Activated effector memory CD4-positive, alpha-beta T cell treated with anti-CD3 and anti-CD28 coated beads, Interleukin-2, amount 50 U/mL, for 16 hours (primary cell): Measurements from ENCODE around the gene SIPA1.
A peak's percentile ranks its signal among the peaks of the same experiment; 100 is the strongest.

Experiments
- DNase-seq: peaks from one replicate; pipeline ENCODE4 v3.0.0-alpha.2; 2020

SIPA1 gene, protein sequence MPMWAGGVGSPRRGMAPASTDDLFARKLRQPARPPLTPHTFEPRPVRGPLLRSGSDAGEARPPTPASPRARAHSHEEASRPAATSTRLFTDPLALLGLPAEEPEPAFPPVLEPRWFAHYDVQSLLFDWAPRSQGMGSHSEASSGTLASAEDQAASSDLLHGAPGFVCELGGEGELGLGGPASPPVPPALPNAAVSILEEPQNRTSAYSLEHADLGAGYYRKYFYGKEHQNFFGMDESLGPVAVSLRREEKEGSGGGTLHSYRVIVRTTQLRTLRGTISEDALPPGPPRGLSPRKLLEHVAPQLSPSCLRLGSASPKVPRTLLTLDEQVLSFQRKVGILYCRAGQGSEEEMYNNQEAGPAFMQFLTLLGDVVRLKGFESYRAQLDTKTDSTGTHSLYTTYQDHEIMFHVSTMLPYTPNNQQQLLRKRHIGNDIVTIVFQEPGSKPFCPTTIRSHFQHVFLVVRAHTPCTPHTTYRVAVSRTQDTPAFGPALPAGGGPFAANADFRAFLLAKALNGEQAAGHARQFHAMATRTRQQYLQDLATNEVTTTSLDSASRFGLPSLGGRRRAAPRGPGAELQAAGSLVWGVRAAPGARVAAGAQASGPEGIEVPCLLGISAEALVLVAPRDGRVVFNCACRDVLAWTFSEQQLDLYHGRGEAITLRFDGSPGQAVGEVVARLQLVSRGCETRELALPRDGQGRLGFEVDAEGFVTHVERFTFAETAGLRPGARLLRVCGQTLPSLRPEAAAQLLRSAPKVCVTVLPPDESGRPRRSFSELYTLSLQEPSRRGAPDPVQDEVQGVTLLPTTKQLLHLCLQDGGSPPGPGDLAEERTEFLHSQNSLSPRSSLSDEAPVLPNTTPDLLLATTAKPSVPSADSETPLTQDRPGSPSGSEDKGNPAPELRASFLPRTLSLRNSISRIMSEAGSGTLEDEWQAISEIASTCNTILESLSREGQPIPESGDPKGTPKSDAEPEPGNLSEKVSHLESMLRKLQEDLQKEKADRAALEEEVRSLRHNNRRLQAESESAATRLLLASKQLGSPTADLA

DNA sequence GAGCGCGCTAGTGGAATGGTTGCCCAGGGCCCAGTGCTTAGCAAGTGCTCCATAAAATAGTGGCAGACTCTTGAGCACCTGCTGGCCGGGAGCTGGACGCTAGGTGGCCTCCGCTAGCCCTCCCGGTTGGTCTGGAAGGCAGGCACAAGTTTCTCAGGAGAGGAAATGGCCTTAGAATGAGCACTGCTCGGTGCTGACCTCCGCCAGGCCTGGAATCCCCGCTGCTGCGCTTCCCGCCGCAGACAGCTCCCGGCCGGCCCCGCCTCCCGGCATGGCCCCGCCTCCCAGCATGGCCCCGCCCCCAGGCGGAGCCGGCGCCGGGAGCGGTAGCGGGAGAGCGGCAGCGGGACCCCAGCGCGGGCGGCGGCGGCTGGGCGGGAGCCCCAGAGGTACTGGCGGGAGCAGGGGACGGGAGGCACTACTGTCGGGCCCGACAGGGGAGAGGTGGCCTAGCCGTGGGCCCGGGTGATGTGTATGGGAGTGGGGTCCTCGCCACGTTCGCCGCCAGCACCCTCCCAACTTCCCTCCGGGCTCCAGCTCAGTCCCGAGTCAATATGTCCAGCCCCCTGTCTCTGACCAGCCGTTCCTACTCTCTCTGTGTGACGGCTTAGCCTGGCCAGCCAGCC lies at the start of gene SIPA1:
TSS of gene SIPA1 (plus strand) at position 308 of the 626 bp plus-strand sequence. CDS start 2,821 bp downstream, outside the sequence.
- peak; percentile 91 for DNase-seq

DNA sequence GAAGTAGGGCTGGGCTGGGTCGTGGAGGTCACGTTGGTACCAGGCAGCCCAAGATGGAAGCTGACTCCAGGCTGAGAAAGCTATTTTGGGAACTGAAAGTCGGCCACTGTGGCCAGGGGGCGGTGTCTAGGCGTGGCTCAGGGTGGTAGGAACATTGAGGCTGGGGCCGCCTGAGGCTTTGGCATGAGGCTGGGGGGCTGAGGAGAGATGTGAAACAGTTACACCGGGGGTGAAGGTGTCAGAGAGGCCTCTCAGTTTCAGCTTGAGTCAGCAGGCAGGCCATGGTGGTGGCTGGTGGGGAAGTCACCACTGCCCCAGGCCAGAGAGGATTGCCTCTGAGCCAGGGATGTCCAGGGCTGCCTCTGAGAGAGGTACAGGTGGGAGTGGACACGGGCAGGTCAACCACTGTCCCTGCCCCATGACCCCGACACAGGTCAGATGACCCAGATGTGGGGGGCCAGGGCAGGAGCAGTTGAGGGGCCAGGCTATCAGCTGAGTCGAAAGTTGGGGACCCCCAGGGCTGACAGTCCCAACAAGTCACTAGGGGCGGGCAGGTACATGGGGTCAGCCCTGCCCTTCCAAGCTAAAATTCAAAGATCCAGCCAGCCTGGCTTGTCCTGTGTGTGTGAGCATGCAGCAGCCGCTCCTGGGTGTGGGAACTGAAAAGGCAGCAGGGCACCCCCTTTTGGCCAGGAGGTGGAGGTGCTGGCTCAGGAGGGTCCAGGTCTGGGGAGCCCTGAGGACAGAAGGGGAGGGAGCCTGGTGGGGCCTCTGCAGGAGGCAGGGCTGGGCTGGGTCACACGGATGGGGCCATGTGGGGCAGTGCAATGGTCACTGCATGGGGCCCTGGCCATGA lies 49.5 kb upstream of the SIPA1 start:
- DNase-seq, result peak; percentile 89

DNA sequence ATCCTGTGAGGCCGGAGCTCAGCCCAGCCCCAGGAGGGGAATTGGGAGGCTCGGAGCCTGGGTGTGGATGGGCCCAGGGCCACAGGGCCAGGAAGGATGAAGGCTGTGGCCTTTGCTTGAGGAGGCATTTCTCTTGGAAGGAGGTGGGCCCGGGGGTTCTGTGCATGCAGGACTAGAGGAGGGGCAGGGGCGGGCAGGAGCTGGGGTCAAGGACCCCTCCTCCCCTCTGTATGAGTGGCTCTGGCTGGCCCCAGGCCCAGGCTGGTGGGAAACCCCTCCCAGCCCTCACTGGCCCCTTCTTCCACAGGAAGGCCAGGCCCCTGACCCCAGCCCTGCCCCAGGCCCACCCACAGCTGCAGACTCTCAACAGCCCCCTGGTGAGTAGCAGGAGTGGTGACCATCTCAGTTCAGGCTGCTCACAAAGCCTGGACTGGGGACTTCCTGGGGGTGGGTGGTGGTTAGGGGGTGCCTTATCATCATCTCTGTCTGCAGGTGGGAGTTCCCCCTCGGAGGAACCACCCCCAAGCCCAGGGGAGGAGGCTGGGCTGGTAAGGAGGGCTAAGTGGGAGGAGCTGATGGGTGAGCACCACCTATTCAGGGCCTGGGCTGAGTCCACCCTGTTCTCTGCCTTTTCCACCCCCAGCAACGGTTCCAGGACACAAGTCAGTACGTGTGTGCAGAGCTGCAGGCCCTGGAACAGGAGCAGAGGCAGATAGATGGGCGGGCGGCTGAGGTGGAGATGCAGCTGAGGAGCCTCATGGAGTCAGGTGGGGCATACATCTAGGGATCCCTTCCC lies 48.3 kb upstream of the SIPA1 start:
- DNase-seq, result no peak

DNA sequence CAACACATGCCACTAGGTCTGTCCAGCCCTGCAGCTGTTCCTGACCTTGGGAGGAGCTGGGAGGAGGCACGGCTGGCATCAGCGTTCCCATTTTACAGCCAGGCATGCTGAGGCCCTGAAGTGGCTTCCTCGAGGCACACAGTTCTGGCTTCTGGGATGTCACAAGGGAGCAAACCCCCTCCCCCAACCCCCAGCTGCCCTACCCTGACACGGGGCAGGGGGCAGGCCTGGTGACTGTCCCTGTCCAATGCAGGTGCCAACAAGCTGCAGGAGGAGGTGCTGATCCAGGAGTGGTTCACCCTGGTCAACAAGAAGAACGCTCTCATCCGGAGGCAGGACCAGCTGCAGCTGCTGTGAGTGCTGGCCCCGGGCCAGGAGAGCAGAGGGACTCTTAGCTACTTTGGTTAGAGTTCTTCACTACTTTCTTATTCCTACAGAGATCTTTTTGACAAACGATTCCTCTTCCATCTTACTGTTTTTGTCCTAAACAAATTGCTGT lies 47.6 kb upstream of the SIPA1 start:
- DNase-seq, result no peak

DNA sequence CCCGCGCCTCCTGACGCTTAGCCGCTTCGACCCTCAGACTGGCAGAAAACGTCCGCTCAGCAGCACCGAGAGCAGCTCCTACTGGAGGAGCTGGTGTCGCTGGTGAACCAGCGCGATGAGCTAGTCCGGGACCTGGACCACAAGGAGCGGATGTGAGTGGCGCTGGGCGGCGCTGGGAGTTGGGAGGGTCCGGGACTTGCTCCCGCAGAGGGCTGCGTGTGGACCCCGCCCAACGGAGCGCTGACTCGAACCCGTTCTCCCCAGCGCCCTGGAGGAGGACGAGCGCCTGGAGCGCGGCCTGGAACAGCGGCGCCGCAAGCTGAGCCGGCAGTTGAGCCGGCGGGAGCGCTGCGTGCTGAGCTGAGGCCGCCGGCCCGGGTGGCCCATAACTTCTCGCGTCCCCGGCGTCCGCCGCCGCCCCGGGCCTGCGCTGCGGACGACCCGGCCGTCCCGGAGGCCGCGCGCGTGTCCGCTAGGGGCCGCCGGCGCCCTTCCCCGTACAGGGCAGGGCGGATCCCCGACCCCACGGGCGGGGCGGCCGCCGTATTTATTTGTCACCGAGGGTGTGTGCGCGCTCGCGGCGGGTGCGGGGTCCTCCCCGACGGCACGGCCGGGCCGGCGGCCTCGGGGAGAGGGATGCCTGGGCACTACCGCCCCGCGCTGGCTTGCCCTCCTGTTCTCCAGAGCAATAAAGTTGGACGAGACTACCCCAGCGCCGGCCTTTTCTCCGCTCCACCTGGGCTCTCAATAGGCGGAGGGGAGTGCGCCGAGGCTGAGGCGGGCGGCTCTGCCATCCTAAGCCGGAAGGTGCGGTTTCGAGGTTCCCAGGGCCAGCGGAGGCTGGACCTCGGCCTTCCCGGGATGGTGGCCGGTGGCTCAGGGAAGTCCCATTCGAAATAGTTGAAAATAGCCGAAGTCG lies 45.7 kb upstream of the SIPA1 start:
- DNase-seq, result no peak

DNA sequence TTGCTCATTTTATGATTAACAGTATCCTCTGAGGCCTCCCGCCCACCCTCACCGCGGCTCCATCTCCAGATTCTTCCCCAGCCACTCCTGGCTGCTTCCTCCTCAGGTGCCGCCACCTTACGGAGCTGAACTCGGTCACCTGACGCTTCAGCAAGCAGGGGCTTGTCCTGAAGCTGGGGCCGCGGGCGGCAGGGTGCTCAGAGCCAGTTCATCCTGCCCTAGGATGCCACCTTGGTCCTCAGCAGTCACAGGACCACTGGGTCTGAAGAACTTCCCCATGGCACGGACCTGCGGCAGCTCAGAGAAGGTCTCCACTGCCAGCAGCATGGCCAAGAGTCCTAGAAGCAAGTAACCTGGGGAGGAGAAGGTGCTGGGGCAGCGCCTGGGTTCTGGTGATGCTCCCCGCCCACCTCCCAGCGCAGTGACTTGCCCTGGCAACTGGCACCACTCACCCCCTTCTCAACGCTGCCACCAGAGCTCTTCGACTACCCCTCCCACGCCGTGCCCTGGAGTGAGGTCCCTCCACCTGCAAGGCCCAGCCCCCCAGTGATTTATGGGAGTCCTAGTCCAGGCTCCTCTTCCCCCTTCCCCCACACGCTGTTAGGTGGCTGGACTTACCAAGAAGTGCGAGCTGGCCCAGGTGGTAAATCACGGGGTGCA lies 44.9 kb upstream of the SIPA1 start:
- no peak for DNase-seq

DNA sequence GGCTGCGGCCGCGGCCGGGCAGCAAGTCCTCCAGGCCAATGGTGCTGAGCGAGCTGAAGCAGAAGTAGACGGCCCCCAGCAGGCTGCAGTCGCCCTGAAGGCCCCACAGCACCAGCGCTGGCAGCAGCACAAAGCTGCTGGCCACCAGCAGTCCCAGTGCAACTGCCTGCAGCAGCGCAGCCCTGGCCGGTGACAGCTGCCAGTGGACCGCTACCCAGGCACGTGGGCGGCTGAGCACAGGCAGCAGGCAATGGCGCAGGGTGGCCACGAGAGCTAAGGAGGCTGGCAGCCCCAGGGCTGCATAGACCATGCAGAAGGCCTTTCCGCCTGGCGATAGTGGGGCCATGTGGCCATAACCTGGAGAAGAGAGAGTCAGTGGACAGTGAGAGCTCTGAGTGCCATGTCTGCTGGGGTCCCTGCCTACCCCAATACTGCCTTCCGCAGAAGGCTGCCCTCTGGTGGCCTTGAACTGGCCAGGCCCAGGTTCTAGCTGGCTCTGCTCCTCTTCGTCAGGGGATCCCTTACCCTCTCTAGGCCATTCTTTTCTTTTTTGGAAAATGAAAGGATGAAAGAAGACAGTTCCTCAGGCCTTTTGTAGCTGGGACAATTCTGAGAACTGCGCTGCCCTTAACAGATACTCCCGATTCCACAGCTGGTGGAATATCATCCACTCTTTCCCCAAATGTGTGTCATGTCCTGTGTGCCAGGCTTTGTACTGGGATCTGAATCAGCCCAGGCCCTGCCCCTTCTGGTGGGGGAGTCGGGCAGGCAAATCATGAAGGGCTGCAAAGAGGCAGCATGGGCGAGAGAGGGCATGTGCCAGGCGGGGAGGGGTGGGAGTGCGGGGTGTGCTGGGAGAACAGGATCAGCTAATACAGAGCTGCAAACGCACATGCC lies 44.1 kb upstream of the SIPA1 start:
- peak; percentile 79 for DNase-seq

DNA sequence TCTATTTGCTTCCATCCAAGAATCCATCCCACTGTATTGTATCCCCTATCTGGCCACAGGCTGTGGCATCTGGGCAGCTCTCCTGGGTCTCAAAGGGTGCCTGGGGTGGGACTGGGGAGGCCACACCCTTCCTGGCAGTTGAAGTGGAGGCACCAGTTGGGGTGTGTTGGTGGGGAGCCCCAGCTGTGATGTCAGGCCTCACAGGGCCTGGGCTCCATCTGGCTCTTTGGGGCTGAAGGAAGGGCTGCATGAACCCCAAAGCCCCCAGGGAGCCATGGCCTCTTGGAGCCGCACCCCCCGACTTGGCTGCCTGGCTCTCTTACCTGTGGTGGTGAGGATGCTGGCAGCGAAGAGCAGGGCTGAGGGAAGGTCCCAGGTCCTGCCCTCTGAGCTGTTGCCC lies 42.8 kb upstream of the SIPA1 start:
- DNase-seq, result no peak

DNA sequence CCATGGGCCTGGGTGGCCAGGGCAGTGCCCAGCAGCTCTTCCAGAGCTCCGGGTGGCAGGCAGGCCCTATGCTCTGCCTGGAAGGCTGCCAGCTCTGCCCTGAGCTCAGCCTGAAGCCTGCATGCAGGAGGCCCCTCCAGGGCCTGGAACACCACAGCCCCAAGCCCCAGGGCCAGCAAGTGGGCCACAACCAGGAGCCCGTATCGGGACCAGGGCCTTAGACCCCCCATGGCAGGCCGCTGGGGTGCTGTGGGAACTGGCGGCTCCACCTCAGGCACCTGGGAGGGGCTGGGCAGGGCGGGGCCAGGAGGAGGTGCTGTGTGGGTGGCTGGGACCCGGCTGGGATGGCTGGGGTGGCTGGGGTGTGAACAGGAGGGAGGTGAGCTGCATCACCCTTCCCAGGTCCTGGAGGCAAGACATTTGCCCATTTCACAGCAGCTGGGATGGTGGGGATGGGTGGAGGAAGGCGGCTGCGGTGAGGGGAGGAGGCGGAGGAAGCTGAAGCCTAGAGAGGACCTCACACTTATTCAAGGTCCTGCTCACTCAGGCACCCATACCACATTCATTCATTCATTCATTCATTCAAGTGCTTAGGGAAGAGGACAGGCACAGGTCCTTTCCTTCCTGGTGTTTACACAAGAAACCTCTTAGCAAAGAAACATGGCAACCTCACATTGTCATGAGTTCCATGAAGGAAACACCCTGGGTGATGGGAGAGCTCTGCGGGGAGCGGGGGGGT lies 42.2 kb upstream of the SIPA1 start, which contains the start of gene KCNK7:
TSS of gene KCNK7 (minus strand) at position 258 of the 739 bp plus-strand sequence. CDS start at position 230, 28 bp downstream.
- no peak for DNase-seq

DNA sequence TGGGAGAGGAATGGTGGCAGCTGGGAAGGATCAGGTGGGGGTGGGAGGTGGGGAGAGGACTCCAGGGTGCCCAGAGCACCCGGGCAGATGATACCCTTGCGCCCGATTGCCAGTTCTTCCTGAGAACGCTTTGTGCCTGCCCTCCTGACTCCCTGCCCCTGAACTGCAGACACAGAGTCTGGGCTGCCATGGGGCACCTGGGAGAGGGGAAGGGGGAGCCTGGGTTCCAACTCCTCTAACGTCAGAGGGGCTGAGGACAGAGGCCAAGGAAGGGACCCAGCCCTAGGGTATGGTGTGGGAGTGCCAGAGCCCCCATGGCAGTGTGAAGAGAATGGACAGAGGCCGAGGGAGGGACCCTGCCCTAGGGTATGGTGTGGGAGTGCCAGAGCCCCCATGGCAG lies 41.4 kb upstream of the SIPA1 start:
- no peak for DNase-seq

DNA sequence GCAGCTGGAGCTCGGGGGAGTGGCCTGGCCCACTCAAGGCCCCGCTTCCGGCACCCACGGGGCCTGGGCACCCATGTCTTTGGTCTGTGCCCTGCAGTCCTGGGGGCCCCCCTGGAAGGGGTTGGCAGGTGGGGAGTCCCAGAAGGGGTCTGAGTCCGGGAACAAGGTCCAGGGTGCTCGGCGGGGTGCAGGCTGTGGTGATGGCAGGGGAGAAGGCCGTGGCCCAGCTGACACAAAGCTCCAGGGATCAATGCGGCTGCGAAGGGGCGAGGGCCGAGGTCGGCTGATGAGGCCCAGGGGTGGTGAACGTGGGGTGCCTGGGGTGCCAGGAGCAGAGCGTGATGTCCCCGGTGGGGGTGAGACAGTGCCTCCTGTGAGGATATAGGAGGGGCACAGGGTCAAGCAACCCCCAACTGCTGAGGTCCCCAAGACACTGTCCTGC lies 39.6 kb upstream of the SIPA1 start:
- no peak for DNase-seq

DNA sequence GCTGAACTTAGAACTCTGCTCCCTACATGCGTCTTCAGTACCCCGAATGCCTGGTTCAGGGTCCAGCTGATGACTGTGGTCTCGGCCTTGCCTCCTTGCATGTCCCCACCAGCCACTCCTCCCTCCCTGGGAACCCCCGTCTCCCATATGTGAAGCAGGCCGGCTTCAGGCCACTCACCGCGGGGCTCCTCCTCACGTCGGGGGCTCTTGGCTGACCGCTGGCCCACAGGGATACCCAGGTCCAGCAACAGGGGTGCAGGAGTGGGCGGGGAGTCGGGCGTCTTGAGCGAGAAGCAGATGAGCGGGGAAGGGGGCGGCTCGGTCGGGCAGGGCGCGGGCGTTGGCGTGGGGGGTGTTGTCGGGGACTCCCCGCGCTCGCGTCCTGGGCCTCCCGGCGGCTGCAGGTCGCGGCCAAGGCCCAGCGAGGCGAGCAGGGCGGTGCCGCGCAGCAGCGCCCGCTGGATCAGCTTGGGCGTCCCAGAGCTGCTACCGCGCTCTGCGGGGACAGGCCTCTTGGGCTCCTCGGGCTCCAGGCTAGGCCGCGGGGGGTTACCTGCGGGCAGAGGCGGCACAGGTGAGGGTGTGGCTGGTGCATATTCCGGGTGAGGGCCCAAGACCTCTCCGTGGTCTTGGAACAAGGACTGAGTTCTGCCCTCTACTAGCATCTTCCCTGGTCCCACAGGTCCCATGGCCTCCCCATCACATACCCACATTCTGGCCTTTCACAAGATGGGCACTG lies 38.5 kb upstream of the SIPA1 start:
- DNase-seq, result no peak

DNA sequence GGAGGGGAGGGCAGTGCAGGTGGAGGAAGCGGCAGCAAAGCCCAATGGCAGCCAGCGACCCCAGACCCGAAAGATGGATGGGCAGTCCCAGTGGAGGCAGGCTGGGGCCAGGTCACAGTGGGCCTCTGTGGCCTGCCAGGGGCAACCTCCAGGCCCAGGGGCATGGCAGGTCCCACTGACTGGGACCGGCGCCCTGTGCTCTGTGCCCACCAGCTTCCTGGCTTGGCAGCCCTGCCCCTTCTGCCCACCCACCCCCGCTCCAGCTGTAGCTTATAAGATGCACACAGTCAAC lies 38.0 kb upstream of the SIPA1 start:
- DNase-seq, result no peak

DNA sequence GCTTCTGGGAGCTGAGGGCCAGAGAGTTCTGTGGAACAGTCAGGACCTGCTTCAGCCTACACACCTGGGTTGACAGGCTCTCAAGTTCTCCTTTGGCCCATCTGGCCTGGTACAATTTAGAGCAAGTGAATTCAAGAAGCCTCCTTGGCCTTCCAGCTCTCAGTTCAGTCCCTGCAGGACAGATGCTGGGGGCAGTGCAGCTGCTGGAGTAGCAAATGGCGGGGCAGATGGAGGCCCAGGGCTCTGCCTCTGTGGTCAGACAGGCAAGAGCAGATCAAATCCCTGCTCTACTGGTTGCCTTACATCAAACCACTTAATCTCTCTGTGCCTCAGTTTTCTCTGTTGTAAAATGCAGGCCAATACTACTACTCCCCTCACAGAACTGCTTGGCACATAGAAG lies 33.6 kb upstream of the SIPA1 start:
- DNase-seq, result no peak

DNA sequence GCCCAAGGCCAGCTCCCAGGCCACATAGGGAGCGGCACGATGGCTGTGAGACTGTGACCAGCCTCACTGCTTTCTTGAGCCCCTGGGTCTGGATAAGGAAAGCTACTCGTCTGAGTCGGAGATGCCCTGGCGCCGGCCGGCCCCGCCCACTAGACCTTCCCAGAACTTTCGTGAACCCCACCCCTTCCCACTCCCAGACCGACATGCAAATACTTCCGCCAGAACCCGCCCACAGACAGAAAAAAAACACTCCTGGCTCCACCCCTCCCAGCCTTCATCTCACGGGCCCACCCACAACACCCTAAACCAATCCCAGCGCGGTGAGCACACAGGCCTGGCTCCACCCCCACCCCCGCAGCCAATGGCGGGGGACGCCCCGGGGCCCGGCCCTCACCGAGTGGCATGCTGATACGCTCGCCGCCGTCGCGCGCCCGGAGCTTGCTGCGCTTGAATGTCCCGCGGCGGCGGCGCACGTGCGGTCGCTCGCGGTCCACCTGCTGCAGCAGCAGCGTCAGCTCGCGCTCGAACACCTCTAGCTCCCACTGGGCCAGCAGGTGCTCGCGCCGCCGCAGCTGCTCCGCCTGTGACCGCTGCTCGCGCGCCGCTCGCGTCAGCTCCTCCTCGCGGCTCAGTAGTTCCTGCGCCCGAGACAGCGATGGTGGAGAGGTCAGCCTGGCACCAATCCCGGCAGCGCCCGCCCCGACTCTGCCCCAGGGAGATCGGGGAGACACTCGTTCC lies 30.9 kb upstream of the SIPA1 start:
- DNase-seq, result no peak
